ENCODE results near the gene PDZRN4. TPM values are rescaled to one million over a fixed set of nuclear protein-coding genes. Genes with fewer than 3 reads are reported as not detected.

PDZRN4 gene
- total and polyA plus RNA-seq, 2 of the 4 experiments (the other 2 are of a cell fraction): not detected

DNA sequence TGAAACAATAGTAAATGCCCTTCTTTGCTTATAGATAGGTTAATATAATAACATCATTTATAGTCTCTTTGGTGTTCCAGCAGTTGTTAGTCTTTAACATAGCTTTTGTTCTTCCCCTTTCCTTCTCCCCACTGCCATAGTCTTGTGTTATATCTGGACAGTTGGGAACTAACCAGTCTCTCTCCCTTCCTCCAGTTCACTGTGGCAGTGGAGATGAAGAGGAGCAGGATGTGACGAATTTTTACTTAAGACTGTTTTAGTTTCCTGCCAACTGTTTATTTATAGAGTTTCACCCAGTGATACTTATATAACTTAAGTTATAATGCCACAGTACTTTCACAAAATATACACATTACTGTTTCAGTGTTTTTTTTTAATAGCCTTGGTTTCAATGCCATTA is 277.4 kb downstream of the PDZRN4 start:
- CTCF ChIA-PET: no interaction called here
- Histone ChIP-seq H2BK20ac (ENCODE audit: low read depth, low read length) (no peak overlapping the region), H2BK5ac (ENCODE audit: low read depth, low read length, poor library complexity, severe bottlenecking) (no peak overlapping the region), H3K14ac (replicated peaks; ENCODE audit: low read depth, low read length) (no peak overlapping the region), H3K9me1 (ENCODE audit: insufficient read depth, low read length) (no peaks in the 10 kb centered on the region), H3K4me3 (ENCODE audit: insufficient read depth, low read depth, low read length) (no peak overlapping the region), H4K91ac (ENCODE audit: insufficient read depth, low read depth, low read length) (no peak overlapping the region), H3K9me3 (ENCODE audit: control insufficient read depth, insufficient read depth, low read length) (no peaks in the 10 kb centered on the region), H3K56ac (ENCODE audit: extremely low read depth, insufficient read depth, low read length) (no peak overlapping the region), H3K9ac (ENCODE audit: low read depth, low read length) (no peak overlapping the region), H2BK120ac (ENCODE audit: low read depth, low read length) (no peak overlapping the region), H3K27ac (ENCODE audit: insufficient read depth, low read length) (no peak overlapping the region), H2AK5ac (ENCODE audit: low read depth, low read length) (no peak overlapping the region), H3K27me3 (ENCODE audit: control insufficient read depth, insufficient read depth, low read length) (no peaks in the 10 kb centered on the region), H4K20me1 (ENCODE audit: insufficient read depth, low read length) (no peaks in the 10 kb centered on the region), H3K36me3 (ENCODE audit: control insufficient read depth, insufficient read depth, low read length) (no peaks in the 10 kb centered on the region), H3K4me2 (ENCODE audit: low read depth, low read length) (no peak overlapping the region), H3K4ac (ENCODE audit: low read depth, low read length) (no peak overlapping the region), H4K5ac (ENCODE audit: low read depth, low read length) (no peak overlapping the region), H2AK9ac (replicated peaks; ENCODE audit: low read depth, low read length, poor library complexity) (no peak overlapping the region), H4K8ac (ENCODE audit: low read depth in 2 of 2, low read length in 2 of 2) (no peak overlapping the region), H3K4me1 (ENCODE audit: control insufficient read depth, insufficient read depth, low read length) (no peaks in the 10 kb centered on the region), H2BK15ac (ENCODE audit: low read depth, low read length) (no peak overlapping the region), H3K23ac (ENCODE audit: low read depth, low read length) (no peak overlapping the region), H3K79me1 (ENCODE audit: low read depth in 1 of 2, low read length in 2 of 2) (no peaks in the 10 kb centered on the region), H2AFZ (replicated peaks; ENCODE audit: low read length, poor library complexity) (no peak overlapping the region), H3K18ac (ENCODE audit: low read depth, low read length) (no peak overlapping the region)
- dilution Hi-C loops (cut with HindIII; ENCODE audit: low sequenced_read_pairs, unreplicated experiment): no loop called here
- intact Hi-C loops (cut with micrococcal nuclease): no loop called here
- WGBS, 2 experiments (ENCODE audit: extremely low coverage in 2 of 2, insufficient read length in 1 of 2): no CpG with 5 or more reads among the region's 1 CpG
- in situ Hi-C loops (cut with MboI; ENCODE audit: low sequenced_read_pairs): no loop called here
- TF ChIP-seq RCOR1 (IDR thresholded peaks at IDR 0.05; ENCODE audit: insufficient replicate concordance, low read length): no peak
- TF ChIP-seq SMC3 (IDR thresholded peaks at IDR 0.05; ENCODE audit: low read depth, low read length): no peak
- TF ChIP-seq, protein P1, sequence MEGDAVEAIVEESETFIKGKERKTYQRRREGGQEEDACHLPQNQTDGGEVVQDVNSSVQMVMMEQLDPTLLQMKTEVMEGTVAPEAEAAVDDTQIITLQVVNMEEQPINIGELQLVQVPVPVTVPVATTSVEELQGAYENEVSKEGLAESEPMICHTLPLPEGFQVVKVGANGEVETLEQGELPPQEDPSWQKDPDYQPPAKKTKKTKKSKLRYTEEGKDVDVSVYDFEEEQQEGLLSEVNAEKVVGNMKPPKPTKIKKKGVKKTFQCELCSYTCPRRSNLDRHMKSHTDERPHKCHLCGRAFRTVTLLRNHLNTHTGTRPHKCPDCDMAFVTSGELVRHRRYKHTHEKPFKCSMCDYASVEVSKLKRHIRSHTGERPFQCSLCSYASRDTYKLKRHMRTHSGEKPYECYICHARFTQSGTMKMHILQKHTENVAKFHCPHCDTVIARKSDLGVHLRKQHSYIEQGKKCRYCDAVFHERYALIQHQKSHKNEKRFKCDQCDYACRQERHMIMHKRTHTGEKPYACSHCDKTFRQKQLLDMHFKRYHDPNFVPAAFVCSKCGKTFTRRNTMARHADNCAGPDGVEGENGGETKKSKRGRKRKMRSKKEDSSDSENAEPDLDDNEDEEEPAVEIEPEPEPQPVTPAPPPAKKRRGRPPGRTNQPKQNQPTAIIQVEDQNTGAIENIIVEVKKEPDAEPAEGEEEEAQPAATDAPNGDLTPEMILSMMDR (conservative IDR thresholded peaks at IDR 0.05; ENCODE audit: low read depth, low read length): no peak
- no peak for TF ChIP-seq NFE2L2 (IDR thresholded peaks at IDR 0.05; ENCODE audit: low read depth, low read length)
- no peak for TF ChIP-seq BHLHE40 (IDR thresholded peaks at IDR 0.05; ENCODE audit: low read depth, low read length)
- no peak for TF ChIP-seq MAFK (IDR thresholded peaks at IDR 0.05; ENCODE audit: low read depth, low read length)
- TF ChIP-seq USF2 (IDR thresholded peaks at IDR 0.05; ENCODE audit: low read depth, low read length): no peak
- TF ChIP-seq RAD21 (IDR thresholded peaks at IDR 0.05; ENCODE audit: low read length): no peak
- TF ChIP-seq ELK1 (IDR thresholded peaks at IDR 0.05; ENCODE audit: borderline replicate concordance, low read depth, low read length): no peak
- TF ChIP-seq RFX5 (IDR thresholded peaks at IDR 0.05; ENCODE audit: low read depth, low read length): no peak
- TF ChIP-seq MXI1 (IDR thresholded peaks at IDR 0.05; ENCODE audit: borderline replicate concordance, low read depth, low read length): no peak
- TF ChIP-seq CEBPB (IDR thresholded peaks at IDR 0.05; ENCODE audit: low read depth, low read length): no peak
- no peak for TF ChIP-seq POLR2A (IDR thresholded peaks at IDR 0.05; ENCODE audit: low read depth, low read length)
- no peak for TF ChIP-seq FOS (IDR thresholded peaks at IDR 0.05; ENCODE audit: low read depth, low read length)
- TF ChIP-seq MAZ (IDR thresholded peaks at IDR 0.05; ENCODE audit: borderline replicate concordance, low read depth, low read length): no peak
- no peak for TF ChIP-seq CHD1 (IDR thresholded peaks at IDR 0.05; ENCODE audit: low read depth, low read length)
- POLR2A ChIA-PET (ENCODE audit: unreplicated experiment): no interaction called here
- no TSS peak for BruUV-seq (replicated peaks)
- peak; percentile 16 for DNase-seq
- no peak for ATAC-seq (ENCODE audit: low read depth)

All from IMR-90 (cell line).